Neural progenitor cell (in vitro differentiated cells): ENCODE measurements around the gene TENM3. TPM values are rescaled to one million over a fixed set of nuclear protein-coding genes. Genes with fewer than 3 reads are reported as not detected.

Experiments used
- DNase-seq: peaks from one replicate; pipeline ENCODE4 v3.0.0-alpha.2; 2016; ENCODE audit warnings: low spot score
- H2AFZ ChIP-seq: fragments of 200-600 bp; sonication (generic); replicated peaks from 2 replicates; pipeline ENCODE4 v1.6.1; 2016; ENCODE audit warnings: antibody characterized with exemption
- H3F3A ChIP-seq: fragments of 200-600 bp; sonication (generic); 2 replicates; pipeline ENCODE4 v1.6.1; 2016; ENCODE audit warnings: antibody characterized with exemption, low read depth
- H3K27ac ChIP-seq: fragments of 200-600 bp; sonication (generic); 2 replicates; pipeline ENCODE4 v1.5.1; 2016; ENCODE audit warnings: mild to moderate bottlenecking
- H3K27me3 ChIP-seq: fragments of 200-600 bp; sonication (generic); 2 replicates; pipeline ENCODE4 v1.6.1; 2016; ENCODE audit warnings: mild to moderate bottlenecking, moderate library complexity
- H3K36me3 ChIP-seq: fragments of 200-600 bp; sonication (generic); 2 replicates; pipeline ENCODE4 v1.5.1; 2016
- H3K4me1 ChIP-seq: fragments of 200-600 bp; sonication (generic); 2 replicates; pipeline ENCODE4 v1.6.1; 2016; ENCODE audit warnings: mixed run types
- H3K4me2 ChIP-seq: fragments of 200-600 bp; sonication (generic); 2 replicates; pipeline ENCODE4 v1.6.1; 2016
- H3K4me3 ChIP-seq: fragments of 200-600 bp; sonication (generic); 2 replicates; pipeline ENCODE4 v1.5.1; 2016
- H3K79me2 ChIP-seq: fragments of 200-600 bp; sonication (generic); 2 replicates; pipeline ENCODE4 v1.6.1; 2016; ENCODE audit warnings: low read depth
- H3K9ac ChIP-seq: fragments of 200-600 bp; sonication (generic); 2 replicates; pipeline ENCODE4 v1.6.1; 2016
- H3K9me3 ChIP-seq: fragments of 200-600 bp; sonication (generic); 2 replicates; pipeline ENCODE4 v1.5.1; 2016; ENCODE audit warnings: low read depth
- H4K20me1 ChIP-seq: fragments of 200-600 bp; sonication (generic); 2 replicates; pipeline ENCODE4 v1.6.1; 2016; ENCODE audit warnings: low read depth
- H3K27ac Mint-ChIP-seq: 3 replicates; pipeline ENCODE4 v1.8.0; 2021; ENCODE audit warnings: mixed read lengths
- H3K27me3 Mint-ChIP-seq: 2 replicates; pipeline ENCODE4 v1.8.0; 2022; ENCODE audit warnings: low read depth, mild to moderate bottlenecking, inconsistent platforms, moderate library complexity, mixed read lengths; ENCODE audit not compliant: insufficient read depth
- H3K36me3 Mint-ChIP-seq: 3 replicates; pipeline ENCODE4 v1.8.0; 2021; ENCODE audit warnings: mixed read lengths
- H3K4me1 Mint-ChIP-seq: 3 replicates; pipeline ENCODE4 v1.8.0; 2021; ENCODE audit warnings: mixed read lengths
- H3K4me3 Mint-ChIP-seq: 3 replicates; pipeline ENCODE4 v1.8.0; 2021; ENCODE audit warnings: mild to moderate bottlenecking, moderate library complexity, mixed read lengths
- H3K9me3 Mint-ChIP-seq: 3 replicates; pipeline ENCODE4 v1.8.0; 2020; ENCODE audit warnings: mixed read lengths
- CTCF ChIP-seq: fragments of 200-600 bp; sonication (generic); IDR thresholded peaks from 2 replicates; pipeline ENCODE4 v1.5.1; 2017; ENCODE audit warnings: antibody characterized with exemption, mild to moderate bottlenecking
- EZH2 ChIP-seq: fragments of 200-600 bp; sonication (generic); IDR thresholded peaks from 2 replicates; pipeline ENCODE4 v1.6.1; 2017; ENCODE audit warnings: antibody characterized with exemption, mild to moderate bottlenecking, moderate library complexity
- EZH2phosphoT487 ChIP-seq: fragments of 200-600 bp; sonication (generic); IDR thresholded peaks from 2 replicates; pipeline ENCODE4 v1.6.1; 2017; ENCODE audit warnings: antibody characterized with exemption
- total RNA-seq: library from RNA; depleted of rRNA; stranded (reverse); fragments of >200 nt; gene quantifications from 2 replicates; pipeline ENCODE4 v1.2.3, GENCODE V29; 2015; ENCODE audit warnings: low replicate concordance

TENM3 gene
- total RNA-seq, 1 donor from 2014 or later: 78.7 TPM

- Histone ChIP-seq H3K4me1 (peaks cover 18% of the 10 kb centered on the region), H3K9me3 (peaks cover 19% of the 10 kb centered on the region), H3K27ac (no peak overlapping the region), H3K27me3 (no peaks in the 10 kb centered on the region), H2AFZ (no peak overlapping the region), H4K20me1 (no peaks in the 10 kb centered on the region), H3K9ac (no peak overlapping the region), H3K4me3 (no peak overlapping the region), H3K4me2 (no peak overlapping the region), H3K36me3 (peaks cover 14% of the 10 kb centered on the region), H3K79me2 (no peaks in the 10 kb centered on the region), H3F3A (peaks cover 20% of the 10 kb centered on the region)
- DNase-seq: no peak
- H3K36me3 Mint-ChIP-seq: peaks cover 74% of the 10 kb centered on the region
- H3K9me3 Mint-ChIP-seq: peaks cover 67% of the 10 kb centered on the region
- no peak overlapping the region for H3K4me3 Mint-ChIP-seq
- TF ChIP-seq EZH2 (no peak), CTCF (no peak), EZH2phosphoT487 (no peak)
- peaks cover 7% of the 10 kb centered on the region for H3K27me3 Mint-ChIP-seq
- H3K4me1 Mint-ChIP-seq: peaks cover 4% of the 10 kb centered on the region
- H3K27ac Mint-ChIP-seq: no peak overlapping the region
These were observed 25.8 kb downstream of the TENM3 start for GRCh38 chr4:182268966-182269365.

DNA sequence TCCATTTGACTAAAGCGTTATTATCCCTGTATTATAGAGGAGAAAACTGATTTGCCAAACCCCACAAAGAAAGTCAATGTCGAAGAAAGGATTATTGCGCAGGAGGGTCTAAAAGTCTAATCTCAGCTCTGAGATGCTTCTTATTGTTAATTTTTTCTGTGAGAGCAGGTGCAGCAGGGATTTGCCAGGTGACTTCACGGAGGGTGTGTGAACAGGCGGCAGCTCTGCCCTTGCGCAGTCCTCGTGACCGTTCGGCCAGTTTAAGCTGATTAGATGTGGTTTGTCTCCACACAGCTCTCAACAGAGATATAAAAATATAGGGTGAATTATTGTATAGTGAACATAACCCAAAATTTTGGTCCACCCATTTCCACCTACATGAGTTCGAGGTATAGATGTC lies 28.5 kb downstream of the TENM3 start:
- H3K27ac Mint-ChIP-seq: no peak overlapping the region
- peaks cover 66% of the 10 kb centered on the region for H3K36me3 Mint-ChIP-seq
- H3K4me1 Mint-ChIP-seq: peaks cover 17% of the 10 kb centered on the region

GRCh38 chr4:182272151-182272550 lies 28.9 kb downstream of the TENM3 start:
- no peak overlapping the region for H3K27ac Mint-ChIP-seq
- peaks cover 51% of the 10 kb centered on the region for H3K9me3 Mint-ChIP-seq
- H3K9ac ChIP-seq: no peak overlapping the region
- peaks cover 3% of the 10 kb centered on the region for H3K79me2 ChIP-seq
- no peak overlapping the region for H2AFZ ChIP-seq
- H4K20me1 ChIP-seq: no peaks in the 10 kb centered on the region
- peaks cover 10% of the 10 kb centered on the region for H3K9me3 ChIP-seq
- no peak overlapping the region for H3K4me3 ChIP-seq
- H3K36me3 Mint-ChIP-seq: peaks cover 70% of the 10 kb centered on the region
- TF ChIP-seq CTCF (no peak), EZH2phosphoT487 (no peak), EZH2 (no peak)
- peaks cover 11% of the 10 kb centered on the region for H3K36me3 ChIP-seq
- no peak overlapping the region for H3K4me2 ChIP-seq
- DNase-seq: no peak
- peaks cover 18% of the 10 kb centered on the region for H3K4me1 Mint-ChIP-seq
- peaks cover 33% of the 10 kb centered on the region for H3K4me1 ChIP-seq
- no peak overlapping the region for H3K27ac ChIP-seq
- H3F3A ChIP-seq: peaks cover 28% of the 10 kb centered on the region
- H3K4me3 Mint-ChIP-seq: no peak overlapping the region
- peaks cover 5% of the 10 kb centered on the region for H3K27me3 Mint-ChIP-seq
- H3K27me3 ChIP-seq: no peaks in the 10 kb centered on the region

More for the DNA sequence above, 28.5 kb downstream of the TENM3 start:
- Mint-ChIP-seq H3K27me3 (peaks cover 5% of the 10 kb centered on the region), H3K4me3 (no peak overlapping the region), H3K9me3 (peaks cover 51% of the 10 kb centered on the region)
- H3K27ac ChIP-seq: no peak overlapping the region
- peaks cover 14% of the 10 kb centered on the region for H3K9me3 ChIP-seq
- no peak overlapping the region for H3K4me3 ChIP-seq
- H3K79me2 ChIP-seq: peaks cover 3% of the 10 kb centered on the region
- no peak for DNase-seq
- H3K4me1 ChIP-seq: peaks cover 33% of the 10 kb centered on the region
- TF ChIP-seq EZH2phosphoT487 (no peak), CTCF (no peak), EZH2 (no peak)
- H3K4me2 ChIP-seq: no peak overlapping the region
- peaks cover 14% of the 10 kb centered on the region for H3K36me3 ChIP-seq
- no peak overlapping the region for H3K9ac ChIP-seq
- H2AFZ ChIP-seq: no peak overlapping the region
- no peaks in the 10 kb centered on the region for H3K27me3 ChIP-seq
- H3F3A ChIP-seq: peaks cover 28% of the 10 kb centered on the region
- no peaks in the 10 kb centered on the region for H4K20me1 ChIP-seq
